Neuronal stem cell (in vitro differentiated cells): ENCODE measurements around the gene ATXN7L3.

Experiments
- DNase-seq: peaks from one replicate; pipeline ENCODE4 v3.0.0-alpha.2; 2013; ENCODE audit warnings: low spot score
- H2AFZ ChIP-seq: one replicate; pipeline ENCODE4 v1.6.1; 2013; ENCODE audit warnings: mild to moderate bottlenecking, low read length, inconsistent platforms
- H2AK5ac ChIP-seq: 2 replicates; pipeline ENCODE4 v1.6.1; 2013; ENCODE audit warnings: low read depth, mild to moderate bottlenecking, inconsistent platforms, low read length, moderate library complexity, mixed read lengths
- H2BK120ac ChIP-seq: 2 replicates; pipeline ENCODE4 v1.6.1; 2013; ENCODE audit warnings: low read depth, mild to moderate bottlenecking, inconsistent platforms, low read length, moderate library complexity, mixed read lengths
- H2BK12ac ChIP-seq: one replicate; pipeline ENCODE4 v1.6.1; 2013; ENCODE audit warnings: low read length, inconsistent platforms
- H2BK15ac ChIP-seq: 2 replicates; pipeline ENCODE4 v1.6.1; 2013; ENCODE audit warnings: mild to moderate bottlenecking, low read length, inconsistent platforms, mixed read lengths
- H2BK5ac ChIP-seq: one replicate; pipeline ENCODE4 v1.6.1; 2013; ENCODE audit warnings: inconsistent platforms, mild to moderate bottlenecking, low read length, moderate library complexity
- H3K14ac ChIP-seq: one replicate; pipeline ENCODE4 v1.6.1; 2013; ENCODE audit warnings: low read length, inconsistent platforms
- H3K18ac ChIP-seq: 2 replicates; pipeline ENCODE4 v1.6.1; 2013; ENCODE audit warnings: low read length, inconsistent platforms
- H3K23ac ChIP-seq: 2 replicates; pipeline ENCODE4 v1.6.1; 2013; ENCODE audit warnings: low read depth, mild to moderate bottlenecking, mixed read lengths, low read length, inconsistent platforms; ENCODE audit not compliant: poor library complexity
- H3K27ac ChIP-seq: replicated peaks from 3 replicates; pipeline ENCODE4 v1.5.1; 2013; ENCODE audit warnings: low read length, inconsistent platforms
- H3K27me3 ChIP-seq, 3 experiments: 2 replicates each; pipeline ENCODE4 v1.6.1; 2013; ENCODE audit warnings: low read length in 3 of 3, mild to moderate bottlenecking in 2 of 3, inconsistent platforms in 1 of 3, low read depth in 1 of 3, mixed read lengths in 1 of 3, moderate library complexity in 1 of 3; ENCODE audit not compliant: control insufficient read depth in 3 of 3, insufficient read depth in 3 of 3
- H3K36me3 ChIP-seq, 2 donors: replicated peaks in 1 of 2; 2 replicates each; pipeline ENCODE4 v1.6.1; 2013; ENCODE audit warnings: low read length in 2 of 2; ENCODE audit not compliant: control insufficient read depth in 2 of 2, insufficient read depth in 2 of 2
- H3K4ac ChIP-seq: 2 replicates; pipeline ENCODE4 v1.6.1; 2013; ENCODE audit warnings: inconsistent platforms, mild to moderate bottlenecking, low read length, moderate library complexity
- H3K4me1 ChIP-seq, 2 donors: 1 replicate in 1 of 2; 2 replicates in 1 of 2; pipeline ENCODE4 v1.6.1; 2013; ENCODE audit warnings: low read length in 2 of 2, low read depth in 1 of 2; ENCODE audit not compliant: control insufficient read depth in 2 of 2, insufficient read depth in 1 of 2
- H3K4me2 ChIP-seq: one replicate; pipeline ENCODE4 v1.6.1; 2013; ENCODE audit warnings: mild to moderate bottlenecking, low read length, inconsistent platforms; ENCODE audit not compliant: insufficient read depth, poor library complexity, severe bottlenecking
- H3K4me3 ChIP-seq, 2 donors: 2 replicates each; pipeline ENCODE4 v1.5.1; 2013; ENCODE audit warnings: low read length in 2 of 2, mild to moderate bottlenecking in 2 of 2, inconsistent platforms in 1 of 2, moderate library complexity in 1 of 2
- H3K79me1 ChIP-seq: one replicate; pipeline ENCODE4 v1.6.1; 2013; ENCODE audit warnings: low read depth, mild to moderate bottlenecking, inconsistent platforms, low read length, moderate library complexity
- H3K9ac ChIP-seq: one replicate; pipeline ENCODE4 v1.6.1; 2013; ENCODE audit warnings: mild to moderate bottlenecking, low read depth, low read length, inconsistent platforms; ENCODE audit not compliant: poor library complexity
- H3K9me3 ChIP-seq, 2 donors: replicated peaks in 1 of 2; 2 replicates each; pipeline versions ENCODE3 to v1.6.1; 2013; ENCODE audit warnings: low read length in 2 of 2, mild to moderate bottlenecking in 2 of 2, inconsistent platforms in 1 of 2, low read depth in 1 of 2, mixed read lengths in 1 of 2, moderate library complexity in 1 of 2; ENCODE audit not compliant: control insufficient read depth in 2 of 2, insufficient read depth in 1 of 2
- H4K8ac ChIP-seq: one replicate; pipeline ENCODE4 v1.6.1; 2013; ENCODE audit warnings: low read depth, mild to moderate bottlenecking, inconsistent platforms, low read length, moderate library complexity
- H4K91ac ChIP-seq: one replicate; pipeline ENCODE4 v1.6.1; 2013; ENCODE audit warnings: low read length, low read depth, mild to moderate bottlenecking, inconsistent platforms; ENCODE audit not compliant: poor library complexity
- WGBS, 2 donors: extraction: QIAGEN DNeasy Blood & Tissue Kit; methylation state at CpG; one replicate each; pipeline ENCODE4 v1.1.7; 2013; ENCODE audit warnings: missing lambda C conversion rate in 2 of 2, mixed read lengths in 1 of 2; ENCODE audit not compliant: insufficient read length in 2 of 2, insufficient replicate concordance in 1 of 2; ENCODE audit errors: extremely low coverage in 2 of 2; 5-methylcytosine and 5-hydroxymethylcytosine counted together

ATXN7L3 gene

GRCh38 chr17:44220213-44221083 is 20.8 kb upstream of the ATXN7L3 start:
- H3K14ac ChIP-seq: peak overlapping the region; percentile 59
- H3K9ac ChIP-seq: peak overlapping the region; percentile 100
- H3K27me3 ChIP-seq: no peaks in the 10 kb centered on the region
- H2AK5ac ChIP-seq: peak overlapping the region; percentile 96
- peak overlapping the region; percentile 90 for H2BK15ac ChIP-seq
- peak overlapping the region; percentile 50 for H3K23ac ChIP-seq
- peak overlapping the region; percentile 95 for H3K4ac ChIP-seq
- peak overlapping the region; percentile 94 to 98 for H3K4me3 ChIP-seq
- H3K4me2 ChIP-seq: peak overlapping the region; percentile 69
- no peak overlapping the region for H4K91ac ChIP-seq
- peak overlapping the region; percentile 97 for H2BK5ac ChIP-seq
- peak overlapping the region; percentile 95 for H3K18ac ChIP-seq
- no peak overlapping the region for H2BK120ac ChIP-seq
- H3K79me1 ChIP-seq: peaks cover 12% of the 10 kb centered on the region
- peak; percentile 43 for DNase-seq
- H3K27ac ChIP-seq: peak overlapping the region; percentile 91
- no peak overlapping the region for H4K8ac ChIP-seq
- no peaks in the 10 kb centered on the region for H3K9me3 ChIP-seq
- H2AFZ ChIP-seq: peak overlapping the region; percentile 75
- no peak overlapping the region for H2BK12ac ChIP-seq
- H3K4me1 ChIP-seq: peaks cover 10 to 13% of the 10 kb centered on the region in 2 donors
- no CpG with 5 or more reads among the region's 108 CpGs for WGBS, 2 donors
- peaks cover 16 to 23% of the 10 kb centered on the region in 2 donors for H3K36me3 ChIP-seq

- H2AK5ac ChIP-seq: peak within 1 kb of the TSS; percentile 96
- H3K14ac ChIP-seq: peak within 1 kb of the TSS; percentile 95
- H4K8ac ChIP-seq: peak within 1 kb of the TSS; percentile 6
- H3K4me1 ChIP-seq: peaks cover 10 to 13% of the 10 kb centered on the region in 2 donors
- H3K27ac ChIP-seq: peak within 1 kb of the TSS; percentile 91
- peak; percentile 70 for DNase-seq
- H3K9me3 ChIP-seq: no peaks in the 10 kb centered on the region
- peaks cover 21 to 31% of the 10 kb centered on the region in 2 donors for H3K36me3 ChIP-seq
- no peak within 1 kb of the TSS for H2BK120ac ChIP-seq
- peak within 1 kb of the TSS; percentile 98 for H3K18ac ChIP-seq
- H3K4me2 ChIP-seq: peak within 1 kb of the TSS; percentile 69
- no peak within 1 kb of the TSS for H4K91ac ChIP-seq
- no peaks in the 10 kb centered on the region for H3K27me3 ChIP-seq
- peak within 1 kb of the TSS; percentile 100 for H3K9ac ChIP-seq
- peak within 1 kb of the TSS; percentile 50 for H3K23ac ChIP-seq
- peak within 1 kb of the TSS; percentile 90 for H2BK15ac ChIP-seq
- no CpG with 5 or more reads among the region's 76 CpGs for WGBS, 2 donors
- peaks cover 12% of the 10 kb centered on the region for H3K79me1 ChIP-seq
- H2BK12ac ChIP-seq: no peak within 1 kb of the TSS
- peak within 1 kb of the TSS; percentile 75 for H2AFZ ChIP-seq
- H3K4me3 ChIP-seq: peak within 1 kb of the TSS; percentile 94 to 98
- peak within 1 kb of the TSS; percentile 95 for H3K4ac ChIP-seq
- peak within 1 kb of the TSS; percentile 98 for H2BK5ac ChIP-seq
Observed at GRCh38 chr17:44219616-44220212, 20.0 kb upstream of the ATXN7L3 start, which contains the start of gene UBTF. Gene UBTF (minus strand): TSS chr17:44219675. CDS start chr17:44218229, 1,446 bp downstream.

- Histone ChIP-seq H2BK120ac (no peak overlapping the region), H2AFZ (peak overlapping the region; percentile 61), H3K27ac (peak overlapping the region; percentile 91), H3K4me1 (peaks cover 10 to 13% of the 10 kb centered on the region in 2 donors), H2BK15ac (no peak overlapping the region), H3K4me2 (peak overlapping the region; percentile 52), H4K91ac (no peak overlapping the region), H4K8ac (peak overlapping the region; percentile 6), H3K9ac (peak overlapping the region; percentile 94), H3K4ac (peak overlapping the region; percentile 54), H2AK5ac (no peak overlapping the region), H3K18ac (peak overlapping the region; percentile 98), H3K4me3 (peak overlapping the region; percentile 94 to 97), H3K23ac (peak overlapping the region; percentile 50), H2BK5ac (peak overlapping the region; percentile 98), H3K27me3 (no peaks in the 10 kb centered on the region), H3K79me1 (peaks cover 12% of the 10 kb centered on the region), H3K14ac (peak overlapping the region; percentile 95), H2BK12ac (no peak overlapping the region), H3K36me3 (peaks cover 27 to 36% of the 10 kb centered on the region in 2 donors), H3K9me3 (no peaks in the 10 kb centered on the region)
- no CpG with 5 or more reads among the region's 73 CpGs for WGBS, 2 donors
- DNase-seq: peak; percentile 76
Observed at GRCh38 chr17:44219108-44219615, 19.5 kb upstream of the ATXN7L3 start.
